Activated effector memory CD4-positive, alpha-beta T cell treated with anti-CD3 and anti-CD28 coated beads, Interleukin-2, amount 50 U/mL, for 16 hours (primary cell): ENCODE measurements around the gene SYNGR2.
"Not testable (repeated sequence)": the region's sequence is repeated elsewhere in the genome, so short reads cannot be mapped to it uniquely, and the experiment has no call there.

ENCODE experiments used
- DNase-seq: peaks from one replicate; pipeline ENCODE4 v3.0.0-alpha.2; 2020

Gene SYNGR2

GRCh38 chr17:78130437-78131101, 37.8 kb upstream of the SYNGR2 start, which contains the start of gene TMC8:
Gene TMC8, plus strand, starts transcription at chr17:78130771. Its CDS starts 818 bp downstream, at chr17:78131589.
- peak; percentile 90 for DNase-seq

- peak; percentile 86 for DNase-seq
Observed at GRCh38 chr17:78131172-78132083, 37.0 kb upstream of the SYNGR2 start.

GRCh38 chr17:78132084-78132676, 36.2 kb upstream of the SYNGR2 start:
- peak; percentile 88 for DNase-seq

- DNase-seq, result peak; percentile 73
Observed at GRCh38 chr17:78132767-78133178, 35.6 kb upstream of the SYNGR2 start.

- DNase-seq, result peak; percentile 69
Observed at GRCh38 chr17:78133179-78133951, 35.0 kb upstream of the SYNGR2 start.

GRCh38 chr17:78133971-78134898, 34.1 kb upstream of the SYNGR2 start:
- peak; percentile 90 for DNase-seq

GRCh38 chr17:78134899-78135385, 33.4 kb upstream of the SYNGR2 start:
- peak; percentile 61 for DNase-seq

GRCh38 chr17:78135858-78136500, 32.4 kb upstream of the SYNGR2 start:
- DNase-seq, result no peak

- peak; percentile 79 for DNase-seq
Observed at GRCh38 chr17:78137392-78138203, 30.8 kb upstream of the SYNGR2 start.

GRCh38 chr17:78138204-78139060, 29.9 kb upstream of the SYNGR2 start:
- DNase-seq, result no peak

GRCh38 chr17:78139861-78140168, 28.6 kb upstream of the SYNGR2 start:
- not testable (repeated sequence) for DNase-seq

- peak; percentile 96 for DNase-seq
Observed at GRCh38 chr17:78140169-78141051, 28.0 kb upstream of the SYNGR2 start.

- no peak for DNase-seq
Observed at GRCh38 chr17:78141437-78142118, 26.8 kb upstream of the SYNGR2 start.

GRCh38 chr17:78142119-78142861, 26.1 kb upstream of the SYNGR2 start:
- DNase-seq, result no peak

GRCh38 chr17:78143214-78144146, 24.9 kb upstream of the SYNGR2 start:
- DNase-seq, result no peak
